Liver (tissue), 2 donors: ENCODE results near the gene PCDH15.

ENCODE experiments used
- CTCF ChIP-seq: fragments of 150-350 bp; IDR thresholded peaks from 2 replicates; pipeline ENCODE4 v1.5.1; 2017; ENCODE audit warnings: improper control_type of control experiment, low read depth, low read length; ENCODE audit not compliant: missing input control
- REST ChIP-seq: IDR thresholded peaks from 2 replicates; pipeline ENCODE4 v1.6.1; 2016; ENCODE audit warnings: antibody characterized with exemption, mild to moderate bottlenecking
- YY1 ChIP-seq: IDR thresholded peaks from 2 replicates; pipeline ENCODE4 v1.6.1; 2016; ENCODE audit warnings: antibody characterized with exemption, mild to moderate bottlenecking
- donor health status: healthy.

- TF ChIP-seq YY1 = no peak
- no peak for TF ChIP-seq CTCF
- TF ChIP-seq REST = no peak
Measured at GRCh38 chr10:54665095-54665494, 135.9 kb downstream of the PCDH15 start.
